Activated B cell treated with CpG ODN at 0.5 μM for 24 hours (primary cell): ENCODE data around the gene RAB40A. TPM values are rescaled to one million over a fixed set of nuclear protein-coding genes. Genes with fewer than 3 reads are reported as not detected.

Source experiments
- ATAC-seq: fragments of 200-7000 bp; cut with Tn5 transposase; one replicate; pipeline ENCODE4 v1.10.0; 2021; ENCODE audit warnings: low read depth, mild to moderate bottlenecking, moderate library complexity
- CTCF ChIA-PET: fragments of 350-600 bp; sonication (Branson Sonifier 250); formaldehyde crosslinking; loops from one replicate; lab custom pipeline; 2021; ENCODE audit warnings: antibody characterized with exemption; lab: Charles Lee
- POLR2A ChIA-PET: fragments of 350-600 bp; sonication (Branson Sonifier 250); formaldehyde crosslinking; loops from one replicate; lab custom pipeline; 2021; ENCODE audit warnings: antibody characterized with exemption; lab: Charles Lee
- DNase-seq: peaks from one replicate; pipeline ENCODE4 v3.0.0; 2022
- H3K27ac Mint-ChIP-seq: one replicate; pipeline ENCODE4 v1.8.0; 2020; ENCODE audit warnings: mixed read lengths
- H3K27me3 Mint-ChIP-seq: one replicate; pipeline ENCODE4 v1.8.0; 2021; ENCODE audit warnings: mixed read lengths
- H3K36me3 Mint-ChIP-seq: one replicate; pipeline ENCODE4 v1.8.0; 2021; ENCODE audit warnings: low read depth, mixed read lengths
- H3K4me1 Mint-ChIP-seq: one replicate; pipeline ENCODE4 v1.8.0; 2021; ENCODE audit warnings: mixed read lengths
- H3K4me3 Mint-ChIP-seq: one replicate; pipeline ENCODE4 v1.8.0; 2020; ENCODE audit warnings: mild to moderate bottlenecking, mixed read lengths
- H3K9me3 Mint-ChIP-seq: one replicate; pipeline ENCODE4 v1.8.0; 2020; ENCODE audit warnings: mixed read lengths
- CTCF ChIP-seq: fragments of 200-600 bp; IDR thresholded peaks from one replicate; pipeline ENCODE4 v1.8.0; 2022; ENCODE audit warnings: antibody characterized with exemption, mild to moderate bottlenecking
- intact Hi-C: fragments of 100-400 bp; cut with micrococcal nuclease; formaldehyde crosslinking; loops from one replicate; pipeline ENCODE4 v1.15.1; 2024
- total RNA-seq: library from RNA; stranded (reverse); gene quantifications from 2 replicates; pipeline ENCODE4 v1.2.3, GENCODE V29; 2022

Gene RAB40A
- total RNA-seq, 1 donor from 2014 or later: 0.11 TPM

GRCh38 chrX:103540145-103540544 lies 20.9 kb upstream of the RAB40A start:
- no peaks in the 10 kb centered on the region for H3K4me1 Mint-ChIP-seq
- TF ChIP-seq CTCF: no peak
- no peak for ATAC-seq
- no peak overlapping the region for H3K27ac Mint-ChIP-seq
- no peaks in the 10 kb centered on the region for H3K27me3 Mint-ChIP-seq
- intact Hi-C loops: no loop called here
- H3K36me3 Mint-ChIP-seq: no peaks in the 10 kb centered on the region
- DNase-seq: no peak
- ChIA-PET POLR2A (no interaction called here), CTCF (no interaction called here)
- H3K4me3 Mint-ChIP-seq: no peak overlapping the region
- no peaks in the 10 kb centered on the region for H3K9me3 Mint-ChIP-seq

- no peak overlapping the region for H3K4me3 Mint-ChIP-seq
- no peaks in the 10 kb centered on the region for H3K4me1 Mint-ChIP-seq
- H3K27me3 Mint-ChIP-seq: no peaks in the 10 kb centered on the region
- DNase-seq: no peak
- H3K9me3 Mint-ChIP-seq: no peaks in the 10 kb centered on the region
- H3K27ac Mint-ChIP-seq: no peak overlapping the region
- ATAC-seq: no peak
- CTCF ChIA-PET: no interaction called here
- POLR2A ChIA-PET: no interaction called here
- H3K36me3 Mint-ChIP-seq: no peaks in the 10 kb centered on the region
- no peak for TF ChIP-seq CTCF
- intact Hi-C loops: loop anchor here (10.0 kb wide), 1 partner anchor 595 kb away; no protein-coding TSS in a partner anchor
Measured at GRCh38 chrX:103539695-103540094, 20.4 kb upstream of the RAB40A start.

GRCh38 chrX:103538728-103539127 lies 19.4 kb upstream of the RAB40A start:
- intact Hi-C loops: loop anchor here (10.0 kb wide), 1 partner anchor 596 kb away; no protein-coding TSS in a partner anchor
- H3K27me3 Mint-ChIP-seq: no peaks in the 10 kb centered on the region
- H3K4me3 Mint-ChIP-seq: no peak overlapping the region
- POLR2A ChIA-PET: no interaction called here
- no peak for TF ChIP-seq CTCF
- no peak overlapping the region for H3K27ac Mint-ChIP-seq
- H3K4me1 Mint-ChIP-seq: peaks cover 1% of the 10 kb centered on the region
- H3K9me3 Mint-ChIP-seq: no peaks in the 10 kb centered on the region
- no peaks in the 10 kb centered on the region for H3K36me3 Mint-ChIP-seq
- CTCF ChIA-PET: no interaction called here
- DNase-seq (no peak), ATAC-seq (no peak)

GRCh38 chrX:103537871-103538387 lies 18.6 kb upstream of the RAB40A start:
- Mint-ChIP-seq H3K36me3 (no peaks in the 10 kb centered on the region), H3K4me3 (no peak overlapping the region), H3K9me3 (no peaks in the 10 kb centered on the region), H3K27ac (no peak overlapping the region), H3K4me1 (peaks cover 5% of the 10 kb centered on the region), H3K27me3 (no peaks in the 10 kb centered on the region)
- ChIA-PET CTCF (no interaction called here), POLR2A (no interaction called here)
- intact Hi-C loops: loop anchor here (10.0 kb wide), 1 partner anchor 597 kb away; no protein-coding TSS in a partner anchor
- DNase-seq (no peak), ATAC-seq (no peak)
- TF ChIP-seq CTCF: no peak

- Mint-ChIP-seq H3K36me3 (no peaks in the 10 kb centered on the region), H3K9me3 (no peaks in the 10 kb centered on the region), H3K27ac (no peak overlapping the region), H3K27me3 (no peaks in the 10 kb centered on the region), H3K4me3 (no peak overlapping the region), H3K4me1 (peaks cover 5% of the 10 kb centered on the region)
- ChIA-PET CTCF (no interaction called here), POLR2A (no interaction called here)
- DNase-seq (no peak), ATAC-seq (no peak)
- TF ChIP-seq CTCF: no peak
- intact Hi-C loops: loop anchor here (10.0 kb wide), 1 partner anchor 598 kb away; no protein-coding TSS in a partner anchor
Measured at GRCh38 chrX:103536732-103537131, 17.4 kb upstream of the RAB40A start.
